Effector memory CD4-positive, alpha-beta T cell (primary cell): ENCODE measurements around the gene SLC12A7.
"Not testable (repeated sequence)": the region's sequence is repeated elsewhere in the genome, so short reads cannot be mapped to it uniquely, and the experiment has no call there.

Experiments used
- DNase-seq, 3 donors: peaks; one replicate each; pipeline ENCODE4 v3.0.0-alpha.2; 2020
- H3K27ac ChIP-seq: 2 replicates; pipeline ENCODE4 v1.7.0; 2013; ENCODE audit warnings: mild to moderate bottlenecking, low read length, moderate library complexity; ENCODE audit not compliant: insufficient read depth, poor library complexity, severe bottlenecking
- H3K27me3 ChIP-seq: replicated peaks from 2 replicates; pipeline ENCODE4 v1.7.0; 2013; ENCODE audit warnings: mild to moderate bottlenecking, low read length; ENCODE audit not compliant: insufficient read depth, control insufficient read depth, poor library complexity, severe bottlenecking
- H3K36me3 ChIP-seq: 2 replicates; pipeline ENCODE4 v1.7.0; 2013; ENCODE audit warnings: mild to moderate bottlenecking, low read length, moderate library complexity; ENCODE audit not compliant: control insufficient read depth, insufficient read depth
- H3K4me1 ChIP-seq: 2 replicates; pipeline ENCODE4 v1.7.0; 2013; ENCODE audit warnings: low read length, mild to moderate bottlenecking; ENCODE audit not compliant: control insufficient read depth, insufficient read depth, poor library complexity, severe bottlenecking
- H3K4me3 ChIP-seq: 2 replicates; pipeline ENCODE4 v1.7.0; 2013; ENCODE audit warnings: low read length, low read depth, mild to moderate bottlenecking; ENCODE audit not compliant: insufficient read depth, poor library complexity, severe bottlenecking
- H3K9me3 ChIP-seq: 2 replicates; pipeline ENCODE4 v1.7.0; 2013; ENCODE audit warnings: mild to moderate bottlenecking, low read length, moderate library complexity; ENCODE audit not compliant: control insufficient read depth

The SLC12A7 gene

GRCh38 chr5:1029945-1030625 lies 81.8 kb downstream of the SLC12A7 start:
- Histone ChIP-seq H3K36me3 (no peaks in the 10 kb centered on the region), H3K27ac (no peak overlapping the region), H3K4me1 (no peaks in the 10 kb centered on the region), H3K9me3 (no peaks in the 10 kb centered on the region), H3K4me3 (no peak overlapping the region), H3K27me3 (no peaks in the 10 kb centered on the region)
- DNase-seq: no peak

GRCh38 chr5:1029282-1029944 lies 82.5 kb downstream of the SLC12A7 start:
- no peak overlapping the region for H3K27ac ChIP-seq
- no peak overlapping the region for H3K4me3 ChIP-seq
- no peaks in the 10 kb centered on the region for H3K27me3 ChIP-seq
- no peaks in the 10 kb centered on the region for H3K36me3 ChIP-seq
- H3K4me1 ChIP-seq: no peaks in the 10 kb centered on the region
- H3K9me3 ChIP-seq: no peaks in the 10 kb centered on the region
- DNase-seq: no peak

GRCh38 chr5:1028481-1029281 lies 83.2 kb downstream of the SLC12A7 start:
- Histone ChIP-seq H3K27me3 (no peaks in the 10 kb centered on the region), H3K9me3 (no peaks in the 10 kb centered on the region)

GRCh38 chr5:1027631-1028441 lies 84.0 kb downstream of the SLC12A7 start:
- Histone ChIP-seq H3K4me1 (no peaks in the 10 kb centered on the region), H3K9me3 (no peaks in the 10 kb centered on the region), H3K4me3 (no peak overlapping the region), H3K36me3 (no peaks in the 10 kb centered on the region), H3K27me3 (no peaks in the 10 kb centered on the region), H3K27ac (no peak overlapping the region)
- no peak for DNase-seq

More at GRCh38 chr5:1028481-1029281, 83.2 kb downstream of the SLC12A7 start:
- Histone ChIP-seq H3K4me1 (no peaks in the 10 kb centered on the region), H3K4me3 (no peak overlapping the region), H3K27ac (no peak overlapping the region), H3K36me3 (no peaks in the 10 kb centered on the region)
- no peak for DNase-seq

GRCh38 chr5:1026700-1027621 lies 84.9 kb downstream of the SLC12A7 start:
- Histone ChIP-seq H3K27me3 (no peaks in the 10 kb centered on the region), H3K27ac (no peak overlapping the region), H3K36me3 (no peaks in the 10 kb centered on the region), H3K4me3 (no peak overlapping the region), H3K4me1 (no peaks in the 10 kb centered on the region), H3K9me3 (no peaks in the 10 kb centered on the region)
- DNase-seq: no peak

GRCh38 chr5:1021969-1022336 lies 89.9 kb downstream of the SLC12A7 start:
- not testable (repeated sequence) for H3K9me3 ChIP-seq, DNase-seq, H3K27ac ChIP-seq, H3K4me1 ChIP-seq, H3K4me3 ChIP-seq, H3K27me3 ChIP-seq, H3K36me3 ChIP-seq

GRCh38 chr5:1021136-1021968 lies 90.5 kb downstream of the SLC12A7 start:
- DNase-seq: no peak
- H3K36me3 ChIP-seq: no peaks in the 10 kb centered on the region
- H3K27ac ChIP-seq: no peak overlapping the region

GRCh38 chr5:1020452-1020961 lies 91.4 kb downstream of the SLC12A7 start:
- no peaks in the 10 kb centered on the region for H3K4me1 ChIP-seq
- no peak for DNase-seq

More at GRCh38 chr5:1021136-1021968, 90.5 kb downstream of the SLC12A7 start:
- Histone ChIP-seq H3K27me3 (no peaks in the 10 kb centered on the region), H3K4me3 (no peak overlapping the region), H3K4me1 (no peaks in the 10 kb centered on the region), H3K9me3 (no peaks in the 10 kb centered on the region)

More at GRCh38 chr5:1020452-1020961, 91.4 kb downstream of the SLC12A7 start:
- Histone ChIP-seq H3K4me3 (no peak overlapping the region), H3K27ac (no peak overlapping the region), H3K27me3 (no peaks in the 10 kb centered on the region), H3K36me3 (no peaks in the 10 kb centered on the region), H3K9me3 (no peaks in the 10 kb centered on the region)
